H1 (cell line): ENCODE data around the gene CSF1. TPM values are rescaled to one million over a fixed set of nuclear protein-coding genes. Genes with fewer than 3 reads are reported as not detected.

Source experiments
- CTCF ChIA-PET: fragments of 300-600 bp; sonication (Branson Sonifier 250); formaldehyde crosslinking; loops from one replicate; lab custom pipeline; 2021; ENCODE audit not compliant: partially characterized antibody; lab: Charles Lee
- POLR2A ChIA-PET: fragments of 300-600 bp; sonication (Branson Sonifier 250); formaldehyde crosslinking; loops from one replicate; lab custom pipeline; 2021; ENCODE audit warnings: inconsistent platforms; ENCODE audit not compliant: partially characterized antibody; lab: Charles Lee
- DNase-seq, 2 experiments: peaks; one replicate each; pipeline versions ENCODE4 v3.0.0 to v3.0.0-alpha.2; 2010 to 2022; ENCODE audit warnings: low spot score in 2 of 2, low read depth in 1 of 2, mixed read lengths in 1 of 2
- FAIRE-seq: peaks from 2 replicates; lab custom pipeline; 2011; peaks lifted over from hg19 to GRCh38; lab: Jason Lieb, UNC
- H2AFZ ChIP-seq: 2 replicates; pipeline ENCODE4 v1.8.1; 2012; ENCODE audit warnings: low read length, inconsistent platforms
- H2AK5ac ChIP-seq: 2 replicates; pipeline ENCODE4 v1.6.1; 2013; ENCODE audit warnings: low read depth, low read length
- H2BK120ac ChIP-seq: replicated peaks from 2 replicates; pipeline ENCODE3; 2013; ENCODE audit warnings: low read depth, low read length, inconsistent platforms
- H2BK12ac ChIP-seq: 2 replicates; pipeline ENCODE4 v1.6.1; 2013; ENCODE audit warnings: low read depth, low read length
- H2BK15ac ChIP-seq: 2 replicates; pipeline ENCODE4 v1.6.1; 2013; ENCODE audit warnings: low read length
- H2BK20ac ChIP-seq: 2 replicates; pipeline ENCODE4 v1.6.1; 2013; ENCODE audit warnings: low read length
- H2BK5ac ChIP-seq: 2 replicates; pipeline ENCODE4 v1.6.1; 2013; ENCODE audit warnings: low read depth, low read length
- H3K14ac ChIP-seq: 2 replicates; pipeline ENCODE4 v1.6.1; 2013; ENCODE audit warnings: inconsistent platforms; ENCODE audit not compliant: insufficient read length
- H3K18ac ChIP-seq: 2 replicates; pipeline ENCODE4 v1.6.1; 2013; ENCODE audit warnings: low read length; ENCODE audit errors: extremely low read depth
- H3K23ac ChIP-seq: 2 replicates; pipeline ENCODE4 v1.6.1; 2013; ENCODE audit warnings: inconsistent platforms; ENCODE audit not compliant: insufficient read length
- H3K23me2 ChIP-seq: 2 replicates; pipeline ENCODE4 v1.6.1; 2013; ENCODE audit warnings: low read depth, low read length
- H3K27ac ChIP-seq: 2 replicates; pipeline ENCODE4 v1.6.1; 2011; ENCODE audit warnings: low read depth, low read length, inconsistent platforms
- H3K27me3 ChIP-seq, 4 experiments: replicated peaks in 1 of 4; 1 replicate in 1 of 4; 2 replicates in 3 of 4; pipeline versions ENCODE4 v1.6.1 to v1.8.1; 2011 to 2013; ENCODE audit warnings: low read length in 3 of 4, mild to moderate bottlenecking in 3 of 4, inconsistent platforms in 2 of 4, mixed read lengths in 2 of 4, moderate library complexity in 1 of 4; ENCODE audit not compliant: control insufficient read depth in 3 of 4, insufficient read depth in 3 of 4; ENCODE audit errors: extremely low read depth in 1 of 4
- H3K36me3 ChIP-seq, 4 experiments: 2 replicates each; pipeline versions ENCODE4 v1.6.1 to v1.8.1; 2011 to 2013; ENCODE audit warnings: mild to moderate bottlenecking in 4 of 4, low read length in 3 of 4, moderate library complexity in 2 of 4, control low read depth in 1 of 4, inconsistent platforms in 1 of 4; ENCODE audit not compliant: insufficient read depth in 4 of 4, control insufficient read depth in 2 of 4
- H3K4ac ChIP-seq: replicated peaks from 2 replicates; pipeline ENCODE3; 2013; ENCODE audit warnings: low read length, low read depth, mixed read lengths, inconsistent platforms; ENCODE audit not compliant: insufficient read length
- H3K4me1 ChIP-seq, 4 experiments: replicated peaks in 1 of 4; 1 replicate in 1 of 4; 2 replicates in 3 of 4; pipeline versions ENCODE4 v1.6.1 to v1.8.1; 2011 to 2013; ENCODE audit warnings: low read length in 3 of 4, inconsistent platforms in 2 of 4, mixed read lengths in 1 of 4; ENCODE audit not compliant: insufficient read depth in 4 of 4, control insufficient read depth in 3 of 4
- H3K4me2 ChIP-seq, 2 experiments: 2 replicates each; pipeline versions ENCODE4 v1.6.1 to v1.8.1; 2011 to 2013; ENCODE audit warnings: low read depth in 2 of 2, low read length in 2 of 2, control low read depth in 1 of 2, inconsistent platforms in 1 of 2, mild to moderate bottlenecking in 1 of 2; ENCODE audit not compliant: insufficient read depth in 1 of 2
- H3K4me3 ChIP-seq, 4 experiments: fragments of 200-600, 300-600 bp in 1 of 4; sonication (generic), shearing (Covaris generic), sonication (Bioruptor Twin) in 1 of 4; 2 replicates each; pipeline versions ENCODE4 v1.5.1 to v1.8.1; 2011 to 2016; ENCODE audit warnings: low read length in 4 of 4, low read depth in 3 of 4, control low read depth in 2 of 4, inconsistent platforms in 2 of 4, mild to moderate bottlenecking in 2 of 4, mixed read lengths in 1 of 4, moderate library complexity in 1 of 4; ENCODE audit not compliant: insufficient read depth in 2 of 4; ENCODE audit errors: extremely low read depth in 1 of 4
- H3K56ac ChIP-seq: replicated peaks from 2 replicates; pipeline ENCODE3; 2013; ENCODE audit warnings: low read depth, mild to moderate bottlenecking, mixed read lengths, low read length, inconsistent platforms; ENCODE audit not compliant: insufficient read length
- H3K79me1 ChIP-seq: 2 replicates; pipeline ENCODE4 v1.6.1; 2013; ENCODE audit warnings: low read depth, low read length, control low read depth
- H3K79me2 ChIP-seq, 2 experiments: 2 replicates each; pipeline versions ENCODE4 v1.6.1 to v1.8.1; 2012 to 2013; ENCODE audit warnings: low read length in 2 of 2, mild to moderate bottlenecking in 2 of 2, inconsistent platforms in 1 of 2; ENCODE audit not compliant: insufficient read depth in 2 of 2, control insufficient read depth in 1 of 2
- H3K9ac ChIP-seq, 4 experiments: replicated peaks in 1 of 4; 1 replicate in 1 of 4; 2 replicates in 3 of 4; pipeline versions ENCODE4 v1.6.1 to v1.8.1; 2011 to 2013; ENCODE audit warnings: low read depth in 3 of 4, low read length in 3 of 4, control low read depth in 2 of 4, mild to moderate bottlenecking in 2 of 4, moderate library complexity in 2 of 4, inconsistent platforms in 1 of 4; ENCODE audit errors: extremely low read depth in 1 of 4
- H3K9me3 ChIP-seq, 2 experiments: 2 replicates each; pipeline versions ENCODE4 v1.6.1 to v1.8.1; 2012 to 2013; ENCODE audit warnings: mild to moderate bottlenecking in 2 of 2, moderate library complexity in 2 of 2, control low read depth in 1 of 2, inconsistent platforms in 1 of 2, low read depth in 1 of 2, low read length in 1 of 2, mixed read lengths in 1 of 2; ENCODE audit not compliant: insufficient read depth in 2 of 2
- H4K20me1 ChIP-seq, 2 experiments: replicated peaks in 1 of 2; 2 replicates each; pipeline versions ENCODE3 to v1.8.1; 2011 to 2013; ENCODE audit warnings: inconsistent platforms in 2 of 2, low read length in 2 of 2, mild to moderate bottlenecking in 1 of 2; ENCODE audit not compliant: insufficient read depth in 2 of 2, control insufficient read depth in 1 of 2
- H4K5ac ChIP-seq: 2 replicates; pipeline ENCODE4 v1.6.1; 2013; ENCODE audit warnings: low read length, low read depth, mixed read lengths, inconsistent platforms; ENCODE audit not compliant: insufficient read length
- H4K8ac ChIP-seq: 2 replicates; pipeline ENCODE4 v1.8.0; 2013; ENCODE audit warnings: mild to moderate bottlenecking, moderate library complexity, low read length, inconsistent platforms; ENCODE audit not compliant: insufficient read depth; ENCODE audit errors: extremely low read depth
- H4K91ac ChIP-seq: replicated peaks from 2 replicates; pipeline ENCODE3; 2013; ENCODE audit warnings: low read length, mixed read lengths, inconsistent platforms; ENCODE audit not compliant: insufficient read length
- ATF3 ChIP-seq: IDR thresholded peaks from 2 replicates; pipeline ENCODE4 v1.6.1; 2011; ENCODE audit warnings: low read depth, mild to moderate bottlenecking, low read length; ENCODE audit not compliant: insufficient read depth
- CEBPB ChIP-seq: IDR thresholded peaks from 2 replicates; pipeline ENCODE4 v1.6.1; 2012; ENCODE audit warnings: low read depth, low read length
- E2F6 ChIP-seq: IDR thresholded peaks from 2 replicates; pipeline ENCODE4 v1.6.1; 2012; ENCODE audit warnings: inconsistent platforms
- EGR1 ChIP-seq: IDR thresholded peaks from 2 replicates; pipeline ENCODE4 v1.6.1; 2011; ENCODE audit warnings: low read depth, low read length, borderline replicate concordance
- RAD21 ChIP-seq, 2 experiments: IDR thresholded peaks in 1 of 2; conservative IDR thresholded peaks in 1 of 2; 2 replicates each; pipeline ENCODE4 v1.6.1; 2011; ENCODE audit warnings: low read depth in 2 of 2, low read length in 2 of 2, improper control_type of control experiment in 1 of 2, inconsistent platforms in 1 of 2, mild to moderate bottlenecking in 1 of 2, moderate library complexity in 1 of 2
- SIX5 ChIP-seq: IDR thresholded peaks from 2 replicates; pipeline ENCODE4 v1.6.1; 2011; ENCODE audit warnings: mild to moderate bottlenecking, low read depth, low read length
- SRF ChIP-seq: IDR thresholded peaks from 2 replicates; pipeline ENCODE4 v1.6.1; 2011; ENCODE audit warnings: mild to moderate bottlenecking, low read depth, low read length, moderate library complexity
- SUZ12 ChIP-seq: fragments of 200-600 bp; sonication (generic); IDR thresholded peaks from 2 replicates; pipeline ENCODE4 v1.6.1; 2012; ENCODE audit warnings: mild to moderate bottlenecking, inconsistent platforms, low read length, moderate library complexity, mixed read lengths
- TAF1 ChIP-seq: IDR thresholded peaks from 2 replicates; pipeline ENCODE4 v1.6.1; 2011; ENCODE audit warnings: mild to moderate bottlenecking, low read depth, low read length
- WGBS, 2 experiments: shearing (Covaris generic) in 1 of 2; methylation state at CpG; one replicate each; pipeline versions ENCODE4 v1.1.6 to v1.1.7; 2013 to 2015; ENCODE audit warnings: low lambda C conversion rate in 2 of 2, mixed read lengths in 2 of 2, inconsistent platforms in 1 of 2, low coverage in 1 of 2, missing lambda C conversion rate in 1 of 2; ENCODE audit not compliant: insufficient replicate concordance in 2 of 2, insufficient coverage in 1 of 2, insufficient read length in 1 of 2; ENCODE audit errors: extremely low coverage in 1 of 2, missing lambda C conversion rate in 1 of 2; 5-methylcytosine and 5-hydroxymethylcytosine counted together
- polyA plus RNA-seq, 7 experiments: library from polyadenylated mRNA; depleted of rRNA in 3 of 7; stranded (reverse) in 5 of 7; unstranded in 2 of 7; fragments of >200 nt in 5 of 7; fragments of 200-250 nt in 2 of 7; gene quantifications; 1 replicate in 5 of 7; 2 replicates in 1 of 7; 4 replicates in 1 of 7; pipeline versions ENCODE4 v1.2.1 to v1.2.3, GENCODE V29; 2011 to 2013; ENCODE audit warnings: missing spikeins in 2 of 7, mixed read lengths in 2 of 7
- total RNA-seq: library from RNA; stranded (reverse); fragmentation: NEBNext Ultra II Directional; extraction: Animal tissue kit (Norgen Biotek cat#: 25700); gene quantifications from 2 replicates; pipeline ENCODE4 v1.2.1, GENCODE V29; 2021

Gene CSF1
- total and polyA plus RNA-seq, 2 of the 8 experiments (the other 6 are each of a cell fraction or from before 2014, with no cell fraction given), result 3.3 to 5.4 TPM

GRCh38 chr1:109887271-109887670 is 23.4 kb upstream of the CSF1 start:
- ChIA-PET POLR2A (interaction anchor here (0.7 to 1.2 kb wide), 2 partner anchors 9 to 13 kb away, joined by 3 read pairs; no protein-coding TSS in a partner anchor), CTCF (interaction anchor here (0.6 to 4.0 kb wide), 5 partner anchors 9 to 112 kb away, joined by 3 to 22 read pairs (median 6); partner anchors contain the start of gene AHCYL1)
- H3K4me1 ChIP-seq, result peaks cover 0 to 3% (median 2%) of the 10 kb centered on the region in 4 experiments; a peak in 4 of 7 replicates
- H3K27me3 ChIP-seq, result no peaks in the 10 kb centered on the region; a peak in 2 of 7 replicates
- H3K9ac ChIP-seq, result no peak overlapping the region
- H3K14ac ChIP-seq, result no peak overlapping the region
- no peak for FAIRE-seq
- no peaks in the 10 kb centered on the region for H4K20me1 ChIP-seq
- H3K23ac ChIP-seq, result no peak overlapping the region
- no peak overlapping the region for H3K27ac ChIP-seq
- no peaks in the 10 kb centered on the region for H3K79me2 ChIP-seq
- H3K4me2 ChIP-seq, result no peak overlapping the region
- no peak overlapping the region for H2BK20ac ChIP-seq
- no peak overlapping the region for H2AFZ ChIP-seq
- no peak overlapping the region for H4K8ac ChIP-seq
- no peak overlapping the region for H2BK12ac ChIP-seq
- H3K36me3 ChIP-seq, result no peaks in the 10 kb centered on the region
- no peaks in the 10 kb centered on the region for H3K23me2 ChIP-seq
- H3K79me1 ChIP-seq, result no peaks in the 10 kb centered on the region
- no peak overlapping the region for H3K4ac ChIP-seq
- H2BK15ac ChIP-seq, result no peak overlapping the region
- H4K5ac ChIP-seq, result no peak overlapping the region
- 75% methylated on average over 8 of the region's 8 CpGs; no CpG with 5 or more reads in 1 of the 2 experiments for WGBS, 2 experiments
- DNase-seq, result no peak
- H4K91ac ChIP-seq, result no peak overlapping the region
- no peaks in the 10 kb centered on the region for H3K9me3 ChIP-seq
- H3K4me3 ChIP-seq, result no peak overlapping the region
- no peak overlapping the region for H2BK120ac ChIP-seq
- no peak overlapping the region for H3K56ac ChIP-seq
- no peak overlapping the region for H2AK5ac ChIP-seq
- no peak overlapping the region for H3K18ac ChIP-seq
- TF ChIP-seq SRF (no peak), RAD21 (IDR thresholded peaks at IDR 0.05 in 1 of 2, conservative IDR thresholded peaks at IDR 0.05 in 1 of 2; ENCODE audit: low read depth in 2 of 2, low read length in 2 of 2) (no peak), CEBPB (no peak), TAF1 (no peak), ATF3 (no peak), E2F6 (no peak), EGR1 (no peak), SIX5 (no peak), SUZ12 (no peak)
- H2BK5ac ChIP-seq, result no peak overlapping the region
